HepG2 (cell line): ENCODE data around the gene CDC42EP1. TPM values are rescaled to one million over a fixed set of nuclear protein-coding genes. Genes with fewer than 3 reads are reported as not detected.

ENCODE experiments used
- ARID4A ChIP-seq: sonication (generic); formaldehyde crosslinking; IDR thresholded peaks from 2 replicates; pipeline ENCODE4 v1.5.0; 2020; ENCODE audit warnings: mild to moderate bottlenecking, missing genetic modification reagents, borderline replicate concordance
- CREB1 ChIP-seq, 2 experiments: fragments of 450-650 bp in 1 of 2; IDR thresholded peaks; 2 replicates each; pipeline ENCODE4 v1.6.1; 2016 to 2017; ENCODE audit warnings: control low read depth in 1 of 2, mild to moderate bottlenecking in 1 of 2, missing compliant biosample characterization in 1 of 2, missing genetic modification characterization in 1 of 2
- ESRRA ChIP-seq: sonication (generic); formaldehyde crosslinking; IDR thresholded peaks from 2 replicates; pipeline ENCODE4 v1.5.1; 2020; ENCODE audit warnings: mild to moderate bottlenecking, low read depth, missing genetic modification reagents
- GATA4 ChIP-seq: sonication (generic); IDR thresholded peaks from 2 replicates; pipeline ENCODE4 v1.6.1; 2016; ENCODE audit warnings: antibody characterized with exemption, low read depth, borderline replicate concordance
- KAT2B ChIP-seq: fragments of 150-350 bp; IDR thresholded peaks from 2 replicates; pipeline ENCODE4 v1.6.1; 2014; ENCODE audit warnings: low read depth, low read length, borderline replicate concordance
- LCORL ChIP-seq, 2 experiments: fragments of 450-650 bp in 1 of 2; sonication (generic) in 1 of 2; formaldehyde crosslinking in 1 of 2; IDR thresholded peaks; 2 replicates each; pipeline versions ENCODE4 v1.5.0 to v1.6.1; 2017 to 2020; ENCODE audit warnings: antibody characterized with exemption in 1 of 2, missing genetic modification reagents in 1 of 2
- MAFK ChIP-seq, 2 experiments: IDR thresholded peaks in 1 of 2; conservative IDR thresholded peaks in 1 of 2; 2 replicates each; pipeline ENCODE4 v1.6.1; 2011; ENCODE audit warnings: improper control_type of control experiment in 2 of 2, low read length in 2 of 2
- MAZ ChIP-seq, 2 experiments: sonication (generic) in 1 of 2; formaldehyde crosslinking in 1 of 2; IDR thresholded peaks; 2 replicates each; pipeline versions ENCODE4 v1.5.0 to v1.6.1; 2012 to 2020; ENCODE audit warnings: low read depth in 2 of 2, mild to moderate bottlenecking in 2 of 2, borderline replicate concordance in 1 of 2, improper control_type of control experiment in 1 of 2, low read length in 1 of 2, missing genetic modification reagents in 1 of 2, moderate library complexity in 1 of 2
- MLLT10 ChIP-seq: sonication (generic); formaldehyde crosslinking; IDR thresholded peaks from 2 replicates; pipeline ENCODE4 v1.4.0; 2020; ENCODE audit warnings: missing genetic modification reagents
- NCOA5 ChIP-seq: sonication (generic); formaldehyde crosslinking; IDR thresholded peaks from 2 replicates; pipeline ENCODE4 v1.4.0; 2020; ENCODE audit warnings: missing genetic modification reagents
- SNAPC4 ChIP-seq: sonication (generic); formaldehyde crosslinking; IDR thresholded peaks from 2 replicates; pipeline ENCODE4 v1.4.0; 2020; ENCODE audit warnings: mild to moderate bottlenecking, missing genetic modification reagents
- TARDBP ChIP-seq: sonication (generic); formaldehyde crosslinking; IDR thresholded peaks from 2 replicates; pipeline ENCODE4 v1.8.0; 2022; ENCODE audit warnings: mild to moderate bottlenecking, missing genetic modification reagents
- ZBTB26 ChIP-seq: IDR thresholded peaks from 2 replicates; pipeline ENCODE4 v1.6.1; 2016; ENCODE audit warnings: missing compliant biosample characterization, missing genetic modification reagents, borderline replicate concordance
- ZNF350 ChIP-seq: sonication (generic); formaldehyde crosslinking; IDR thresholded peaks from 2 replicates; pipeline ENCODE4 v1.4.0; 2020; ENCODE audit warnings: mild to moderate bottlenecking, low read depth, missing genetic modification reagents, borderline replicate concordance
- ZNF430 ChIP-seq: sonication (generic); formaldehyde crosslinking; IDR thresholded peaks from 2 replicates; pipeline ENCODE4 v1.9.0; 2021; ENCODE audit warnings: mild to moderate bottlenecking, missing genetic modification reagents
- ZNF713 ChIP-seq: sonication (generic); formaldehyde crosslinking; IDR thresholded peaks from 2 replicates; pipeline ENCODE4 v1.4.0; 2020; ENCODE audit warnings: mild to moderate bottlenecking, missing genetic modification reagents
- ZNF781 ChIP-seq: sonication (generic); formaldehyde crosslinking; IDR thresholded peaks from 2 replicates; pipeline ENCODE4 v1.5.1; 2020; ENCODE audit warnings: borderline replicate concordance, mild to moderate bottlenecking, missing genetic modification reagents; ENCODE audit errors: not compliant biosample characterization
- polyA plus RNA-seq, 8 experiments: library from polyadenylated mRNA; depleted of rRNA in 3 of 8; stranded (reverse) in 7 of 8; unstranded in 1 of 8; fragments of >200 nt; fragmentation: Illumina TruSeq in 4 of 8; extraction: Trizol in 4 of 8; gene quantifications; 2 replicates each; pipeline versions ENCODE4 v1.2.1 to v1.2.3, GENCODE V29; 2011 to 2016; ENCODE audit warnings: low read depth in 4 of 8, missing spikeins in 1 of 8, mixed read lengths in 1 of 8; ENCODE audit not compliant: insufficient read depth in 1 of 8
- total RNA-seq, 5 experiments: library from RNA; depleted of rRNA; stranded (reverse); fragments of >200 nt; fragmentation: Illumina TruSeq; extraction: Trizol; gene quantifications; 2 replicates each; pipeline ENCODE4 v1.2.3, GENCODE V29; 2016; ENCODE audit warnings: low read depth in 1 of 5

CDC42EP1 gene
- total and polyA plus RNA-seq, 2 of the 13 experiments (the other 11 are each of a cell fraction or from before 2014, with no cell fraction given) = 17.1 to 29.5 TPM

GRCh38 chr22:37570661-37570976, 10.3 kb downstream of the CDC42EP1 start (continued):
- TF ChIP-seq CREB1 (IDR thresholded peaks at IDR 0.05) = no peak
- no peak for TF ChIP-seq CREB1 (CRISPR knock-in tag; IDR thresholded peaks at IDR 0.05)
- TF ChIP-seq ZBTB26 (CRISPR knock-in tag) = 0 out of 2 replicates have a peak, but pooled peaks have one; percentile 0
- TF ChIP-seq MAFK (conservative IDR thresholded peaks at IDR 0.05 in 1 of 2, IDR thresholded peaks at IDR 0.05 in 1 of 2; ENCODE audit: low read length in 2 of 2) = no peak
- no peak for TF ChIP-seq ZNF713 (CRISPR knock-in tag)
- no peak for TF ChIP-seq MAZ (IDR thresholded peaks at IDR 0.05; ENCODE audit: borderline replicate concordance, low read depth, low read length)
- no peak for TF ChIP-seq MAZ (CRISPR knock-in tag; IDR thresholded peaks at IDR 0.05; ENCODE audit: low read depth)
- no peak for TF ChIP-seq GATA4
- no peak for TF ChIP-seq NCOA5 (CRISPR knock-in tag)
- TF ChIP-seq ARID4A (CRISPR knock-in tag) = no peak
- TF ChIP-seq ZNF350 = no peak
- no peak for TF ChIP-seq ZNF781 (CRISPR knock-in tag)
- TF ChIP-seq SNAPC4 (CRISPR knock-in tag) = no peak
- TF ChIP-seq ZNF430 = no peak
- no peak for TF ChIP-seq KAT2B
- TF ChIP-seq TARDBP (CRISPR knock-in tag) = 0 out of 2 replicates have a peak, but pooled peaks have one; percentile 52
- TF ChIP-seq MLLT10 (CRISPR knock-in tag) = no peak
- TF ChIP-seq ESRRA (CRISPR knock-in tag) = no peak
- no peak for TF ChIP-seq LCORL (IDR thresholded peaks at IDR 0.05)
- no peak for TF ChIP-seq LCORL (CRISPR knock-in tag; IDR thresholded peaks at IDR 0.05)
